Colonic mucosa (tissue), 4 donors: Measurements from ENCODE around the gene RGS9BP. TPM values are rescaled to one million over a fixed set of nuclear protein-coding genes. Genes with fewer than 3 reads are reported as not detected.

ENCODE experiments used
- DNase-seq: peaks from one replicate; pipeline ENCODE4 v3.0.0-alpha.2; 2020
- H3K27ac ChIP-seq: fragments of 200-600 bp; one replicate; pipeline ENCODE4 v1.8.0; 2021
- H3K27me3 ChIP-seq: fragments of 200-600 bp; one replicate; pipeline ENCODE4 v1.8.0; 2021
- H3K36me3 ChIP-seq: fragments of 200-600 bp; one replicate; pipeline ENCODE4 v1.8.0; 2021
- H3K4me1 ChIP-seq: fragments of 200-600 bp; one replicate; pipeline ENCODE4 v1.8.0; 2021; ENCODE audit warnings: mild to moderate bottlenecking
- H3K4me3 ChIP-seq: fragments of 200-600 bp; one replicate; pipeline ENCODE4 v1.8.0; 2021
- H3K9ac ChIP-seq, 2 donors: one replicate each; pipeline ENCODE4 v1.7.0; 2013; ENCODE audit warnings: control low read depth in 2 of 2, low read depth in 2 of 2, low read length in 2 of 2
- H3K9me3 ChIP-seq: fragments of 200-600 bp; one replicate; pipeline ENCODE4 v1.8.0; 2021
- CTCF ChIP-seq: fragments of 200-600 bp; IDR thresholded peaks from one replicate; pipeline ENCODE4 v1.8.0; 2022; ENCODE audit warnings: antibody characterized with exemption, mild to moderate bottlenecking
- intact Hi-C: fragments of 100-400 bp; cut with DNase I; formaldehyde crosslinking; loops from one replicate; pipeline ENCODE4 v1.14.1; 2022
- total RNA-seq, 2 donors: library from RNA; stranded (reverse); fragmentation: NEBNext Ultra II Directional in 1 of 2; extraction: Animal tissue kit (Norgen Biotek cat#: 25700) in 1 of 2; gene quantifications; one replicate each; pipeline ENCODE4 v1.2.1, GENCODE V29; 2021
- donor health status: healthy.
- donor health status: DM: no; HTN: no; CAD: no.
- donor health status: DM: no; HTN: no; CAD: no.

The RGS9BP gene
- total RNA-seq, 2 donors from 2014 or later = 0.11 to 0.15 TPM

DNA sequence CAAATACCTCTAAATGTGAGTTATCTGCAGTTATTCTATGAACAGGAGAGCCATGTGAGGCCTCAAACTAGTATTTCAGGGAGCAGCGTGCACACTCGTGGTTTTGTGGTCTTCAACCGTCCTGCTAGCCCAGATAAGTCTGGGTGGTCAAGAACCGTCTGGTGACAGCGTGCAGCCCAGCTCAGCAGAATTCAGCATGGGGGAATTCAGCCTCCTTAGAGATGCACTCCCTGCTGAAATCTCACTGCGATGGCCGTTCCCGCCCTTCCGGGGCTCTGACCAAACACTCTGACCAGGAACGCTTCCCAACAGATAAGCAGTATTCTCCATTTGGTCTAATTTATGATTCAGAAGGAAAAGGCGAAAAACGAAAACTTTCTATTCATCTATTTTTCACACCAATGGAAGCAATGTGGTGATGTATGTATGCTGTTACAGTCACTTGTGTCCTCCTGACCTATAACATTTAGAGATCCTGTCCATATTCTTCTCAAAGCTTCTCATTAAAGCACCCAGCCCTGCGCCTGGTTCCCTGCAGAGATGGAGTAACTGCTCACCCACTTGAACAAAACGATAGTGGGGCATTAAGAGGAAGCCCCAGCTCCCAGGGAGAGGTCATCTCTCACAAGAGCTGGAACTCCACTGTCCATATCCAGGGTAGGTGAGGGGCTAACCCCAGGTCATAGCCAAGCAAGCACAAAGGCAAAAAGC lies 3.6 kb upstream of the RGS9BP start:
- peaks cover 22% of the 10 kb centered on the region for H3K4me1 ChIP-seq
- intact Hi-C loops = loop anchor here (10.0 kb wide), 2 partner anchors 87 to 287 kb away; partner anchors contain the start of gene PDCD5
- DNase-seq = no peak

GRCh38 chr19:32672841-32673240 lies 2.8 kb upstream of the RGS9BP start:
- peaks cover 21% of the 10 kb centered on the region for H3K27me3 ChIP-seq
- peak overlapping the region in 1 of 2 donors; percentile 29 for H3K9ac ChIP-seq
- no peak for DNase-seq
- H3K4me3 ChIP-seq = no peak overlapping the region
- no peak overlapping the region for H3K27ac ChIP-seq
- H3K9me3 ChIP-seq = no peaks in the 10 kb centered on the region
- intact Hi-C loops = loop anchor here (10.0 kb wide), 2 partner anchors 88 to 288 kb away; partner anchors contain the start of gene PDCD5
- no peak for TF ChIP-seq CTCF
- H3K36me3 ChIP-seq = no peaks in the 10 kb centered on the region
- H3K4me1 ChIP-seq = peaks cover 22% of the 10 kb centered on the region

More for the DNA sequence above, 3.6 kb upstream of the RGS9BP start:
- no peak overlapping the region for H3K27ac ChIP-seq
- no peak overlapping the region for H3K9ac ChIP-seq
- H3K36me3 ChIP-seq = no peaks in the 10 kb centered on the region
- no peak overlapping the region for H3K4me3 ChIP-seq
- peaks cover 13% of the 10 kb centered on the region for H3K27me3 ChIP-seq
- H3K9me3 ChIP-seq = no peaks in the 10 kb centered on the region
- TF ChIP-seq CTCF = no peak

GRCh38 chr19:32673573-32673972 lies 2.1 kb upstream of the RGS9BP start:
- H3K36me3 ChIP-seq = no peaks in the 10 kb centered on the region
- no peak overlapping the region for H3K9ac ChIP-seq
- no peak overlapping the region for H3K27ac ChIP-seq
- intact Hi-C loops = loop anchor here (10.0 kb wide), 2 partner anchors 89 to 289 kb away; partner anchors contain the start of gene PDCD5
- no peak overlapping the region for H3K4me3 ChIP-seq
- no peak for TF ChIP-seq CTCF
- no peak for DNase-seq
- peaks cover 22% of the 10 kb centered on the region for H3K4me1 ChIP-seq
- peaks cover 21% of the 10 kb centered on the region for H3K27me3 ChIP-seq
- H3K9me3 ChIP-seq = no peaks in the 10 kb centered on the region

- Histone ChIP-seq H3K4me3 (peak overlapping the region; percentile 84), H3K27ac (peak overlapping the region; percentile 72), H3K36me3 (no peaks in the 10 kb centered on the region), H3K9me3 (no peaks in the 10 kb centered on the region), H3K9ac (peak overlapping the region; percentile 73 to 82), H3K4me1 (peaks cover 22% of the 10 kb centered on the region), H3K27me3 (peaks cover 21% of the 10 kb centered on the region)
- intact Hi-C loops = loop anchor here (10.0 kb wide), 2 partner anchors 90 to 290 kb away; partner anchors contain the start of gene PDCD5
- no peak for DNase-seq
- TF ChIP-seq CTCF = no peak
Measured at GRCh38 chr19:32674153-32674930, 1.3 kb upstream of the RGS9BP start.

DNA sequence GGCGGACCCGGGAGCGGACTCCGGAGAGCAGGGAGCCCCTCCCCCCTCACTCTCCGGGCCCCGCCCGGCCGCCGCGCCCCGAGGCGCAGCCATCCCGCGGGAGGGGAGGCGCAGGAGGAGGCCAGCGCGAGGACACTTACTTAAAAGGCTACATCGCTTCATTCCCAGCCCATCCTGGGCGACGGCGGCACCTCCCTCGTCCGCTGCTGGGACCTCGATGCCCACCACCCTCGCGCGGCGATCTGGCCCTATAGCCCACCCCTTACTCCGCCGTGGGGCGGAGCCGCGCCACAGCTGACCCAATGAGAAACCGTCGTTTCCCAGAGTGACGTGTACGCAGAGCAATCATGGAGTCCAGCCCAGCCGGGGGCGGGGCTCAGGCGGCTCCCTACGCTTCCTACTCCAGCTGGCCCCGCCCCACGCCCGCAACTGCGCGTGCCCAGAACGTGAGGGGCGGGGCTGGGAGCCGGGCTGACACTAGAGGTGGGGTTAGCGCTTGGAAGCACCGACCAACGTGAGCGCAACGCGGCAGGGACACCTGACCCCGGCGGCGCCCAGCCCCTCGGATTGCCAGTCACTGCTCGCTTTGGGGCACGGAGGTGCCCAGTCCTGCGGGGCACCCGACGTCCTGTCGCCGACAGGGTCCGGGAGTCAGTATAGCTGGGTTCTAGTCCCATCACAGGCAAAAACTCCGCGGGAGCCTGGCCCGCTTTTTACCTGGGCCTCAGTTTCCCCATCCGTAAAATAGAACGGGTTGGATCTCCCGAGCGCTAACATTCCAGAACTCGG lies 523 bp upstream of the RGS9BP start, which contains the start of gene ANKRD27:
Gene ANKRD27 (minus strand): TSS at position 250 of the 789 bp plus-strand sequence. CDS start 16,165 bp downstream, outside the sequence.
- peak; percentile 99 for DNase-seq
- Histone ChIP-seq H3K27ac (peak within 1 kb of the TSS; percentile 72), H3K36me3 (no peaks in the 10 kb centered on the region), H3K27me3 (peaks cover 21% of the 10 kb centered on the region), H3K4me1 (peaks cover 16% of the 10 kb centered on the region), H3K4me3 (peak within 1 kb of the TSS; percentile 84), H3K9me3 (no peaks in the 10 kb centered on the region), H3K9ac (peak within 1 kb of the TSS; percentile 73 to 82)
- intact Hi-C loops = loop anchor here (10.0 kb wide), 2 partner anchors 90 to 290 kb away; partner anchors contain the start of gene PDCD5
- TF ChIP-seq CTCF = no peak
